ENCODE measurements around the gene WNT9B.
A peak's percentile ranks its signal among the peaks of the same experiment; 100 is the strongest.
"Not testable (repeated sequence)": the region's sequence is repeated elsewhere in the genome, so short reads cannot be mapped to it uniquely, and the experiment has no call there.

WNT9B gene

DNA sequence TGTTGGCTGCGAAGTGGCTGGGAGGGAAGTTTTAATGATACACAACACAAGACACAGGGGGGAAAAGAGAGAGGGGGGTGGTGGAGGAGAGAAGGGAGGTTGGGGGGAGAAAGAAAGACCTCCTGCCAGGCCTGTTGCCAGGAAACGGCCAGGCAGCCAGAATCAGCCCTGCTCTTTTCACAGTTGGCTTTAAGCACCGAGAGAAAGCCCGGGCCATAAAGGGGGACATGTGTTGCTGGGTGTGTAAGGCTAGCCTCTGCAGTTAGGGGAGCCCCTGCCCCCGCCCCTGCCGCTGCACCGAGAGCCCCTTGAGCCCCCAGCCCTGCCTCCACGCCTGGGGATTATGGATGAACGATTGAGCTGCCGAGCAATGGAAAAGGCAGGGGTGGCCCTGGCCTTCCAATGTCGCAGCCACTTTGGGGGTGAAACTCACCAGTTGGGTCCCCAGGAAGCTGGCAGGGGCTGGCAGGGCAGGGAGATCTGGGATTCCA is 19.0 kb upstream of the WNT9B start:
- Histone ChIP-seq H3K9me3 (ENCODE audit: low read length) (no peaks in the 10 kb centered on the region), H3K36me3 (ENCODE audit: insufficient read depth, low read length) (no peaks in the 10 kb centered on the region), H3K4me3 (ENCODE audit: low read length) (peak overlapping the region; percentile 34), H3K27me3 (ENCODE audit: insufficient read depth, low read length) (no peaks in the 10 kb centered on the region), H2AFZ (ENCODE audit: low read depth, low read length) (no peak overlapping the region), H3K4me1 (ENCODE audit: insufficient read depth, low read length) (peaks cover 52% of the 10 kb centered on the region)

DNA sequence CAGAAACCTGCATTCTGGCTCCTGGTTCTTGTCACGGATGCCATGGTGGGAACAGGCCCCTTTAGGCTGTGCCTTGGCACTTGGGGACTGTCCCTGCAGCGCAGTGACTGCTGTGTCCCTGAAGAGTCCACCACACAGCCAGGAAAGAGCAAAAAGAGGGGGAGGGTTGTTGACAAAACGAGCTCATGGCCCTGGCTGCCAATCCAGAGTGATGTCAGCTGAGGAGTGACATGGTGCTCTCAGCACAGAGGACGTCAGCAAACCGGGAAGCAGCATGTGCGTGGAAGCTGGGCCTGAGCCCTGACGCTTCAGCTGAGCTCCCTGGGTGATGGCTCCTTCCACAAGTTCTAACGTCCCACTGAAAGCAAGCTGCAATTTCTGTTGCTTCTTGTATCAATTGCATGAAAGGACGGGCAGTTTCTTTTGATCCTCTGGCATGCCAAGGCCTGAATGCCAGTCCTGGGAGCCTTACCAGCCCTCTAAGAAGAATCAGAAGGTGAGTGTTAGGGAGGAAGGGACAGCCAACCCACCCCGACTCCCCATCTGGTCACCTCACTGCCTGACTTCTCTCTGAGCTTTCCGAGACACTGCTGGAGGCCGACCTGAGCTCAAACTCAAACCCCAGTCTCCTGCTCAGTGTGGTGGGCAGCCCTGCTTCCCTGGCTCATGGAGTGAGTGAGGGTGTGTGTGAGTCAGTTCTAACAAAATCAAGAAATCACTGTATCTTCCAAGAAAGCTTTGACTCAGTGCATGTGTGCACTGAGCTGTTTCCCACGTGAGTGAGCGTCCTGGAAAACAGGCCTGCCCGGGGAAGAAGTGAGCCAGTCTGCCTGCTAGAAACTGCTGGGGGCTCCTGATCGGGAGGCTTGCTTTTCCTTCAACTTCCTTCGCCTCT is 18.2 kb upstream of the WNT9B start:
- Histone ChIP-seq H3K36me3 (ENCODE audit: insufficient read depth, low read length) (no peaks in the 10 kb centered on the region), H3K9me3 (ENCODE audit: low read length) (no peaks in the 10 kb centered on the region), H2AFZ (ENCODE audit: low read depth, low read length) (no peak overlapping the region), H3K4me3 (ENCODE audit: low read length) (peak overlapping the region; percentile 34), H3K4me1 (ENCODE audit: insufficient read depth, low read length) (peaks cover 52% of the 10 kb centered on the region), H3K27me3 (ENCODE audit: insufficient read depth, low read length) (no peaks in the 10 kb centered on the region)

DNA sequence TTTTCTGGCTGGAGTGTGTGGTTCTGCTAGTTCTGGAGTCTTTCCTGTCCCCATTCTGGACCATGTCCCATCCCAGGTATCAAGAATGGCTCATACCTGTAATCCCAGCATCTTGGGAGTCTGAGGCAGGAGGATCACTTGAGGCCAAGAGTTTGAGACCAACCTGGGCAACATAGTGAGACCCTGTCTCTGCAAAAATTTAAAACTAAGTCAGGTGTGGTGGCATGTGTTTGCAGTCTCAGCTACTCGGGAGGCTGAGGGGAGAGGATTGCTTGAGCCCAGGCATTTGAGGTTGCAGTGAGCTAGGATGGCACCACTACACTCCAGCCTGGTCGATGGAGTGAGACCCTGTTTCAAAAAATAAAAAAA is 17.6 kb upstream of the WNT9B start:
- no peak overlapping the region for H3K4me3 ChIP-seq (ENCODE audit: low read length)
- H3K4me1 ChIP-seq (ENCODE audit: insufficient read depth, low read length), result peaks cover 52% of the 10 kb centered on the region
- H3K27me3 ChIP-seq (ENCODE audit: insufficient read depth, low read length), result no peaks in the 10 kb centered on the region

DNA sequence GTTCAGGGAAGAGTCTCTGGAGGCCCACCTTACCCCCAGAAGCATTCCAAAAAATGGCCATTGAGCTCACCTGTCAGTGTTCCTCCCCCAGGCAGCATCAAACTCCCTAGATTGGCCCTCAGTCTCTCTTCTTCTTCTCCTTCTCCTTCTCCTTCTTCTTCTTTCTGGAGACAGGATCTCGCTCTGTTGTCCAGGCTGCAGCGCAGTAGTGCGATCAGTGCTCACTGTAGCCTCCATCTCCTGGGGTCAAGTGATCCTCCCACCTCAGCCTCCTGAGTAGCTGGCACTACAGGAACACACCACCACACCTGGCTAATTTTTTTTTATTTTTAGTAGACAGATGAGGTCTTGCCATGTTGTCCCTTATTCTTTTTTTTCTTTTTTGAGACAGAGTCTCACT is 16.5 kb upstream of the WNT9B start:
- no peaks in the 10 kb centered on the region for H3K9me3 ChIP-seq (ENCODE audit: low read length)
- no peaks in the 10 kb centered on the region for H3K27me3 ChIP-seq (ENCODE audit: insufficient read depth, low read length)
- peaks cover 52% of the 10 kb centered on the region for H3K4me1 ChIP-seq (ENCODE audit: insufficient read depth, low read length)
- H3K36me3 ChIP-seq (ENCODE audit: insufficient read depth, low read length), result no peaks in the 10 kb centered on the region
- no peak overlapping the region for H2AFZ ChIP-seq (ENCODE audit: low read depth, low read length)
- H3K4me3 ChIP-seq (ENCODE audit: low read length), result no peak overlapping the region

More for the DNA sequence above, 17.6 kb upstream of the WNT9B start:
- H2AFZ ChIP-seq (ENCODE audit: low read depth, low read length), result no peak overlapping the region
- no peaks in the 10 kb centered on the region for H3K9me3 ChIP-seq (ENCODE audit: low read length)
- no peaks in the 10 kb centered on the region for H3K36me3 ChIP-seq (ENCODE audit: insufficient read depth, low read length)

DNA sequence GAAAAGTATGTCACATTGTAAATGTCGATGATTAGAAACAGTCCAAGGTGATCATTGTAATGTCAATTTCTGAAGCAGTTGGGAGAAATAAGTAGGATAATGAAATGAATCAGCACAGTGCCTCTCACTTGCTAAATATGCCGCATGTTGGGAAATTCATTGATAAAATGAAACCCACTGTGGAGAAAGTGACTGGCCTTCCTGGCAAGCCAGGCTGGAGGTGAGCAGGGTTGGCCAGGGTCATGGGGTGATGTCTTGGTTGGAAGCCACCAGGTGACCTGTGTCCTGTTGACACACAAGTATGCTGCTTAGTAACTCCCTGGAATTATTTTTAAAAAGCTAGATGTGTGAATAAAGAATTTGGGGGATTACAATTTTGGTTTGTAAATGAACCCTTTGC is 14.9 kb upstream of the WNT9B start:
- Histone ChIP-seq H3K27me3 (ENCODE audit: insufficient read depth, low read length) (no peaks in the 10 kb centered on the region), H3K4me3 (ENCODE audit: low read length) (no peak overlapping the region), H2AFZ (ENCODE audit: low read depth, low read length) (no peak overlapping the region), H3K9me3 (ENCODE audit: low read length) (no peaks in the 10 kb centered on the region), H3K4me1 (ENCODE audit: insufficient read depth, low read length) (peaks cover 38% of the 10 kb centered on the region), H3K36me3 (ENCODE audit: insufficient read depth, low read length) (no peaks in the 10 kb centered on the region)

DNA sequence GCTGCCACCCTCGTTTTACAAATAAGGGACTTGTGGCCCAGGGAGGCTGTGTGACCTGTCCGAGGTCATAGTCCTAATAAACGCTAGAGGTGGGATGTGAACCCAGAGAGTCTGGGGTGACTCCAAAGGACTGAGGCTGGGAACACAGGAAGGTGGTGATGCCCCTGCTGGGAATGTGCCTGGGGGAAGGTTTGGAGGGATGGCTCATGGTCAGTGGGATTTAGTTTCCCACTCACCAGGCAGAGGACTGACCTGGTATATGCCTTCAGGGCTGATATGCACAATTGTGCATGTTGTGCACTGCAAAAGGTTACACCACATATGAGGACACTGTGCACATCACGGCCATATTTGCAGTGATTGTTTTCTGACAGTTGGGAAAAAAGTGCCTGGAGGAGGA is 13.9 kb upstream of the WNT9B start:
- H3K9me3 ChIP-seq (ENCODE audit: low read length), result no peaks in the 10 kb centered on the region
- H2AFZ ChIP-seq (ENCODE audit: low read depth, low read length), result no peak overlapping the region
- no peaks in the 10 kb centered on the region for H3K27me3 ChIP-seq (ENCODE audit: insufficient read depth, low read length)
- no peaks in the 10 kb centered on the region for H3K36me3 ChIP-seq (ENCODE audit: insufficient read depth, low read length)
- H3K4me3 ChIP-seq (ENCODE audit: low read length), result no peak overlapping the region
- peaks cover 29% of the 10 kb centered on the region for H3K4me1 ChIP-seq (ENCODE audit: insufficient read depth, low read length)

DNA sequence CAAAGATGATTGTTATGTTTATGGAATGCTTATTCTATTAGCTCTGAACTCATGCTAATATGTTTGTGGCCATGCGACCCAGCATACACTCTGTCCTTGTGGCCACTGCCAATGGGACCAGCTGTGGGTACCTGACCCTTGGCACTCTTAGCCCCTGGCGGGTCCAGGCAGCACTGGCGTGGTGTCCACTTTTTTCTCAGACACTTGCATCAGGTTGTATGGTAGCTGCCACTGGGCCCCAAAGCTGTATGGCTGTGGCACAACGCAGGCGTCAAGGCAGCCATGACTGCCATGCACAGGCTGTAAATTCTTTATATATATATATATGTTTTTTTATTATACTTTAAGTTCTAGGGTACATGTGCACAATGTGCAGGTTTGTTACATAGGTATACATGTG is 12.2 kb upstream of the WNT9B start:
- peaks cover 2% of the 10 kb centered on the region for H3K9me3 ChIP-seq (ENCODE audit: low read length)
- no peaks in the 10 kb centered on the region for H3K27me3 ChIP-seq (ENCODE audit: insufficient read depth, low read length)
- H3K4me1 ChIP-seq (ENCODE audit: insufficient read depth, low read length), result peaks cover 12% of the 10 kb centered on the region
- no peaks in the 10 kb centered on the region for H3K36me3 ChIP-seq (ENCODE audit: insufficient read depth, low read length)
- H2AFZ ChIP-seq (ENCODE audit: low read depth, low read length), result no peak overlapping the region
- H3K4me3 ChIP-seq (ENCODE audit: low read length), result no peak overlapping the region

DNA sequence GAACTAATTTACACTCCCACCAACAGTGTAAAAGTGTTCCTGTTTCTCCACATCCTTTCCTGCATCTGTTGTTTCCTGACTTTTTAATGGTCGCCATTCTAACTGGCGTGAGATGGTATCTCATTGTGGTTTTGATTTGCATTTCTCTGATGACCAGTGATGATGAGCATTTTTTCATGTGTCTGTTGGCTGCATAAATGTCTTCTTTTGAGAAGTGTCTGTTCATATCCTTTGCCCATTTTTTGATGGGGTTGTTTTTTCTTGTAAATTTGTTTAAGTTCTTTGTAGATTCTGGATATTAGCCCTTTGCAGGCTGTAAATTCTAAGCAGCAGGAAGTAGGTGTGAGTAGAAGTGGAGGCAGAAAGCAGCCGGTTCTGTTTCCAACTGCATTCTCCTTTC is 10.8 kb upstream of the WNT9B start:
- H3K27me3 ChIP-seq (ENCODE audit: insufficient read depth, low read length); H3K36me3 ChIP-seq (ENCODE audit: insufficient read depth, low read length); H3K4me3 ChIP-seq (ENCODE audit: low read length); H3K9me3 ChIP-seq (ENCODE audit: low read length); H3K4me1 ChIP-seq (ENCODE audit: insufficient read depth, low read length); H2AFZ ChIP-seq (ENCODE audit: low read depth, low read length): not testable (repeated sequence)

DNA sequence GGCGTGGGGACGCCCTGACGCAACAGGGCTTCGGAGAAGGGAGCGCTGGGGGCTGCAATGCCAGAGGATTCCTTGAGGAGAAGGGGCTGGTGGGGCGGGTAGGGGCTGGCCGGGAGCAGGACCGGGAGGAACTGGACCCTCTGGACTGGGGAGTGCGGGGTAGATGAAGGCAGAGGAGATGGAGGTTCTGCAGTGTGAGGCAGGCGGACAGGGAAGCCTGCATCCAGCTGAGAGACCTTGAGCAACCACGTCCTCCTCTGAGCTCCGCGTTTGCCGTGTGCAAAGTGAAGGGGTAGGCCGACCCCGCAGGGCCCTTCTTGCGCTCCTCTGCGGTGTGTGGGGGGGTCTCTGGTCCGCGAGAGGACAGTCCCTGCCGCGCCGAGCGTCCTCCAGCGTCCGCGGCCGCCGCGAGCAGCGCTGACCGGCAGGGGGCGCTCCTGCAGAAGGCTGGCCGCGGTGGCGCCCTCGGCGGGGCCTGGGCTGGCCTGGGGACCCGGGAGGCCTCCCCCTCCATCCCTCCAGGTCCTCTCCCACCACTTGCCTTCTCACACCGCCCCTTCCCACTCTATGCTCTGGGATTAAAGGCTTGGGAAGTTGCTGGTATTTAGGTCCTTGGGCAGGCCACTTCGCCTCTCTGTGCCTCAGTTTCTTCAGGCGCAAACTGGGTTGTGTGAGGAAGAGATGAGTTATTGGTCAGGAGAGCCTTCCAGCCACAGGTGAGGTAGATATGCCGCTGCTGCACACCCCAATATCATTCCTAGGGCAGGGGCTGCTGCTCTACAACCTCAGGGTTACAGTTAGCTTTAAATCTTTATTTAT is 9.6 kb upstream of the WNT9B start:
- peaks cover 2% of the 10 kb centered on the region for H3K9me3 ChIP-seq (ENCODE audit: low read length)
- no peak overlapping the region for H3K4me3 ChIP-seq (ENCODE audit: low read length)
- no peaks in the 10 kb centered on the region for H3K4me1 ChIP-seq (ENCODE audit: insufficient read depth, low read length)
- H2AFZ ChIP-seq (ENCODE audit: low read depth, low read length), result no peak overlapping the region
- no peaks in the 10 kb centered on the region for H3K36me3 ChIP-seq (ENCODE audit: insufficient read depth, low read length)
- H3K27me3 ChIP-seq (ENCODE audit: insufficient read depth, low read length), result no peaks in the 10 kb centered on the region

DNA sequence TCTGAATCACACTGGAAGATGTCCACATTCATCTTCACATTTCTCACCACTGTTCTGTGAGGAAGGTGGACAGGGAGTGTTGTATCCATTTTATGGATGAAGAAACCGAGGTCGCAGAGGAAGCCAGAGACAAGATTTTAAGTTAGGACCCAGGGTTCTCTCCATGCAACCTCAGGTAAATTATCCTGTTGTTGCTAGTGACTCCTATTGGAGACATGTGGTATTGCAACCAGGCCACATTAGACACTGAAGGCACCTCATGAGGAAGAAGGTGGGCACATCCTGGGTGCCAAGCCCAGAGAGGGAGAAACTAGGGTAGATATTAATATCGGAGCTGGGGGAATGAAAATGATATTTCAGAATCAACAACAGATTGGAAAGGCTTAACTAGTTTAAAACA is 8.5 kb upstream of the WNT9B start:
- Histone ChIP-seq H3K9me3 (ENCODE audit: low read length) (peaks cover 2% of the 10 kb centered on the region), H3K27me3 (ENCODE audit: insufficient read depth, low read length) (peaks cover 4% of the 10 kb centered on the region), H2AFZ (ENCODE audit: low read depth, low read length) (no peak overlapping the region), H3K4me1 (ENCODE audit: insufficient read depth, low read length) (no peaks in the 10 kb centered on the region), H3K36me3 (ENCODE audit: insufficient read depth, low read length) (no peaks in the 10 kb centered on the region), H3K4me3 (ENCODE audit: low read length) (no peak overlapping the region)

DNA sequence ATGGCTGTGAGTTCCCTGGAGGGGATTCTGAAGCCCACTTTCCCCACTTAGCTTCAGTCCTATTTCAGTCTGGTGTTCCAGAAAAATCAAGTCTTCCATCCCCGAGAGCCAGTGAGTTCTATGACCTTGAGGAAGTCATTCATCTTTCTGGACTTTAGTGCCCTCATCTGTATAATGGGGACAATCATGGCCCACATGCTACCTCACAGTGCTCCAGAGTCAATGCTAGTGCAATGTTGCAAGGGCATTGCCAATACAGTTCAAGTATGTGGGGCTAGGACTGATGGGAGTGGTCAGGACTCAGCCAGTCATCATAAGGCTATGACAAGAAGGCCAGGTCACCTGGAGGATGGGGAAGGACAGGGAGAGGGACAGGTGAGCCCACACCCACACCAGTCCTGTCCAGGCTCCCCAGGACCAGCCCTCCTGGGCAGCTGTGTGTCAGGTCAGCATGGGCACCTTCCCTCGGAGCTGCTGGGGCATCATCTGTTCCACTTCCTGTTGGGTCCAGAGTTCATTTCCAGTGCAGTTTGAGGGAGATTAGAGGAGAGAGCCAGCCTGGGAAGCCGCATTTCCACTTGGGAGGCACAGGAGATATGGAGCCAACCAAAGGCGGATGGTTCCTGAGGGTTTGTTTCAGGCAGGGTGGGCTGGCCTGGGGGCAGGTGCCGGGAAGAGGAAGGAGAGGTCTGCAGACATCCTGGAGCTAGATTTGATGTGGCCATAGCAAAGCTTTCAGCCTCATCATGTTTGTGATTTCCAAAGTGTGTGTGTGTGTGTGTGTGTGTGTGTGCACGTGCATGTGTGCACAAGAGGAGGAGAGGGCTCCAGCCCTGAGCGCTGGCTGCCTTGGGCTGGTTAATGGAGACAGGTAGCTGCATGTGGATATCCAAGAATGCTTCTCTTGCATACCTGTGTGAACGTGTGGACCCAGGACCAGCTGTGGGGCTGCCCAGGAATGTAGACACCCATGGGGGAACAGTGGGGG is 3.9 kb upstream of the WNT9B start:
- Histone ChIP-seq H3K27me3 (ENCODE audit: insufficient read depth, low read length) (peaks cover 27% of the 10 kb centered on the region), H3K4me1 (ENCODE audit: insufficient read depth, low read length) (peaks cover 11% of the 10 kb centered on the region), H2AFZ (ENCODE audit: low read depth, low read length) (no peak overlapping the region), H3K36me3 (ENCODE audit: insufficient read depth, low read length) (no peaks in the 10 kb centered on the region), H3K9me3 (ENCODE audit: low read length) (peaks cover 2% of the 10 kb centered on the region), H3K4me3 (ENCODE audit: low read length) (no peak overlapping the region)

DNA sequence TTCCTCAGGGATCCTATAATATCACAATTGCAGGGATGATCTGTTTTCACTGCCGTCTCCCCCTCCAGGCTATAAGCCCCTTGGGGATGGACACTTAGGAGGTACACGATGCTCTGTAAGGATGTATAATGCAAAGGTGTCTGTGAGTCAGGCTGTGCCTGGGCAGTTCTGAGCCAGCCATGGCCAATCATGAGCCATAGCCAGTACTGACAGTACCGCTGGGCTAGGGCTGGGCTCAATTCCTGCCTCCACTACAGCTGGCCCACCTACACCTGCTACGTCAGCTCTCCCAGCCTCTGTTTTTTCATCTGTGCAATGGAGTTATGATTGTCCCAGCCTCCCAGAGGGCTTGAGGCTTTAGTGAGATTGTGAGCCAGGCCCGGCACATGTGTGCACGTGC is 2.8 kb upstream of the WNT9B start:
- Histone ChIP-seq H3K36me3 (ENCODE audit: insufficient read depth, low read length) (no peaks in the 10 kb centered on the region), H3K27me3 (ENCODE audit: insufficient read depth, low read length) (peaks cover 33% of the 10 kb centered on the region), H3K9me3 (ENCODE audit: low read length) (no peaks in the 10 kb centered on the region)

More for the DNA sequence above, 2.8 kb upstream of the WNT9B start:
- Histone ChIP-seq H3K4me1 (ENCODE audit: insufficient read depth, low read length) (peaks cover 11% of the 10 kb centered on the region), H2AFZ (ENCODE audit: low read depth, low read length) (no peak overlapping the region), H3K4me3 (ENCODE audit: low read length) (no peak overlapping the region)

All from neuron (in vitro differentiated cells).